GM04503 (cell line): ENCODE results near the gene ADGRG3.

Experiments used
- DNase-seq: peaks from one replicate; pipeline ENCODE4 v3.0.0-alpha.2; 2012; ENCODE audit warnings: low read depth

Gene ADGRG3

DNA sequence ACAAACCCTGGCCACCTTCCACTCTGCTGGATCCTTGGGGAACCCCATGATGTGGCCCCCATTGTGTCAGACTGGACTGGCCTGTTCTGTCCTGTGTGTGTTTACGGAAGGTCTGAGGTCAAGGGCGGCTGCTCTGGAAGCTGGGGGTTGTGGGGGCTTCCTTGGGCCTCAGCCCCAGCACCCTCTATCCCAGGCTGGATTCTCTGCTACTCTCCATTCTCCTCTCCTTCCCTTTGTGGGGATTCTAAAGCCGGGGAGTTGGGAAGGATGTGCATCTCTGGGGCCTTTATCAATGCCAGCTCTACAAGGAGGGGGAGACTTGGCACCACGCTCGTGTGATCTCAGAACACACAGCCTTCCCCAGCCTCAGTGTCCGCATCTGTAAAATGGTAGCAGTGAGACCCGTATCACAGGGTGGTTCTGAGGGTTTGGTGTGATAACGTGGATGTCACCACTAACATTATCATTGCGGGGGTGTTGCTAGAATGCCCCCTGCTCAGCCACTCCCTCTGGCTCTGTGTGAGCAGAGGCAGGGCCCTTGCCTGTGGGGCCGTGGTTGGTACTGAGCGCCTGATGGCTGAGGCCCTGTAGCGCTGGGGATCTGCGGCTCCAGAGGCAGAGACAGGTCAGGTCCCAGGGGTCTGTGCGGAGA is 21.6 kb upstream of the ADGRG3 start:
- DNase-seq, result no peak

DNA sequence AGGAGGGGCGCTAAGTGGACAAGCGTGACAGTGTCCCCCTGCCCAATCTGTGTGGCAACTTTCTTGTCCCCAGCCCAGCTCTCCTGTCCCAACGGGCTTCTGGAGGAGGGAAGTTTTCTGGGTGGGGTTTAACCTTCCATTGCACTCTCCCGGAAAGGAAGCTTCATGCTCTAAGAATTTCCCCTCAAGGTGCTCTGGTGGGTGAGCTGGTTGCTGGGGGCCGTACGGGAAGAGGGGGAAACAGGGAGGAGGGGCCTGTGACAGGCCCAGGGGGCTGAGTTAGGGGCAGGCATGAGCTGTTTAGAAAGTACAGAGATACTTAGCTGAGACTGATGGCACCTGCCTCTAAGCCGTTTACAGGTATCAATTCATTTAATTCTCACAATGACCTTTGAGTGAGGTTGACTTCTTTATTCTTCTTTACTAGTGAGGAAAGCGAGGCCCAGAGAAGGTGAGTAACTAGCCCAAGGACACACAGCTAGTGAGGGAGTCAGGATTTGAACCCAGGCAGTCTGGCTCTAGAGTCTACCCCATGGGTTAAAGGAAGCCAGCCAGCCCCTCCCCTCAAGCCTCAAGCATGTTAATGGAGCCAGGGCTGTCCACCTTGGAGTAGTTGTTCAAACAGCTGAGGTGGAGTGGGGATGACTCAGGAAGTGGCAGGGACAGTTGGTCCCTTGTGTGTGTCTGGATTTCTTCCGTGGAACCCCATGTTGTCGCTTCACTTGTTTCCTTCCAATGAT is 20.8 kb upstream of the ADGRG3 start:
- DNase-seq, result no peak

DNA sequence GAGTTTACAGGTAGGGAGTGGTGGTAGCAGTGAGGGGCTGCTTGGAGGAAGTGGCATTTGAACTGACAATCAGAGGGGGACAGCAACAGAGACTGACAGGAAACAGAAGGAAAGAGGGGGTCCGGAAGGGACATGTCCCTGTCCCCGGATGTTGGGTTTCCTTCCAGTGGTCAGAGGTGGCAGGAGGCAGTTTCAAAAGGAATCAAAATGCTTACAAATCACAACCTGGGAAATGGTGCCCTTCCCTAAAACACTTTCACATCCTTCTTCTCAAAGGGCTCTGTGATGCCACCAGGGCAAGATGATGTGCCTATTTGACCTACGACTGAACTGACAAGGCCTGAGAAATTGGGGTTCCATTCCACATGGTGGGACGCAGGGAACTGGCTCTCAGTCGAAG is 20.0 kb upstream of the ADGRG3 start:
- no peak for DNase-seq

DNA sequence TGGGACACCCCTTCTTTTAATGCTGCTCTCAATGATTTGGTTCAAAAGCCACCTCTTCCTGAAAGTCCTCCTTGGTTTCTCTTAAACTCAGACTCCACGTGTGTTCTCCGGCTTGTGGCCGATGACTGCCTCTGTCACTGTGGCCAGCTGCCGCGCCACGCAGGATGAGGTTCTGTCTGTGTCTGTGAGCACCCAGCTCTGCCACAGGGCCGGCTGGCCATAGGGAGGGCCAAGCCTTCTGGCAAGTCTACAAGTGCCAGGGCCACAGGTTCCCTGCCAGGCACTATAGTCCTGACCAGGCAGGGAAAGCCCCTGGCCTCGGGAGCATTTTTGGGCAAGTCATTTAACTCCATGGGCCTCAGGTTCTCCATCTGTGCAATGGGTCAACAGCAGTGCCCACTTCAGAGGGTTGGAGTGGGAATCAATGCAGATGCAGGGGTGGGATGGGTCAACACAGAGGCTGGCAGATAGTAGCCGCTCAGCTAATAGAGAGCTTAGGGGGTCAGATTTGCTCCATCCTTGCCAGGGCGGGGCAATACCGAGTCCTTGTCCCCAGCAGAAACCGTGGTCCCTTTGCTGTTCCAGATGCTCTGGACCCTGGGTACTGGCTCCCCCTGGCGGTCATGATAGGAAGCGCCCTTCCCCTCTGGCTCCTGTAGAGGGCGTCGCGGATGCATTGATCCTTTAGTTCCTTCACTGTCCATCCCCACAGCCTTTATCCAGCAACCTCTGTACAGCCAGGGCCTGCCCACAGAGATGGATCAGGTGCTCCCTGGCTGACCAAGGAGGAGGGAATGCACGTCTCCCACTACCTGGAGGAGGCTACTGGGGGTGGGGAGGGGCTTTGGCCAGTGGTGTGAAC is 19.3 kb upstream of the ADGRG3 start:
- no peak for DNase-seq

DNA sequence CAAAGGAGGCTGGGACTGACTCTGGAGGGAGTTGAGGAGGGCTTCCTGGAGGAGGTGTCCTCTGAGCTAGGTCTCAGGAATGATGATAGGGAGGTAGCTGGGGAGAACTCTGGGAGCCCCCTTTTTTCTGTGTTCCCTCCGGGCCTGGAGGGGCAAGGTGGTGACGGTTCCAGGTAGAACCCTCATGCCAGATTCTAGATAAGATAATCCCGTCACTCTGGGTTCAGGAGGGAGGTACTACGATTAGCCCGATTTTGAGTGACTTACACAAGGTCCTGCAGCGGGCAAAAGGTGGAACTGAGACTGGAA is 18.7 kb upstream of the ADGRG3 start:
- no peak for DNase-seq

DNA sequence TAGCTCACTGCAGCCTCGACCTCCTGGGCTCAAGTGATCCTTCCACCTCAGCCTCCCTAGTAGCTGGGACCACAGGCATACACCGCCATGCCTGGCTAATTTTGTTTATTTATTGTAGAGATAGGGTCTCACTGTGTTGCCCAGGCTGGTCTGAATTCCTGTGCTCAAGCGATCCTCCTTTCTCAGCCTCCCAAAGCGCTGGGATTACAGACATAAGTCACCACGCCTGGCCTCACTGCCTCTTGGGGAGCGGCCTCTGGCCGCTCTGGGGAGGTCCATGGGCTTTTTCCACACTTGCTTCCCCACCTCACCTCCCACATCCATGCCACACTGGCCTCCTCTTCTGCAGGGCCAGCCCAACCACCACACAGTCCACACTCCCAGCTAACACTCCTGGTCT is 18.3 kb upstream of the ADGRG3 start:
- DNase-seq, result no peak

DNA sequence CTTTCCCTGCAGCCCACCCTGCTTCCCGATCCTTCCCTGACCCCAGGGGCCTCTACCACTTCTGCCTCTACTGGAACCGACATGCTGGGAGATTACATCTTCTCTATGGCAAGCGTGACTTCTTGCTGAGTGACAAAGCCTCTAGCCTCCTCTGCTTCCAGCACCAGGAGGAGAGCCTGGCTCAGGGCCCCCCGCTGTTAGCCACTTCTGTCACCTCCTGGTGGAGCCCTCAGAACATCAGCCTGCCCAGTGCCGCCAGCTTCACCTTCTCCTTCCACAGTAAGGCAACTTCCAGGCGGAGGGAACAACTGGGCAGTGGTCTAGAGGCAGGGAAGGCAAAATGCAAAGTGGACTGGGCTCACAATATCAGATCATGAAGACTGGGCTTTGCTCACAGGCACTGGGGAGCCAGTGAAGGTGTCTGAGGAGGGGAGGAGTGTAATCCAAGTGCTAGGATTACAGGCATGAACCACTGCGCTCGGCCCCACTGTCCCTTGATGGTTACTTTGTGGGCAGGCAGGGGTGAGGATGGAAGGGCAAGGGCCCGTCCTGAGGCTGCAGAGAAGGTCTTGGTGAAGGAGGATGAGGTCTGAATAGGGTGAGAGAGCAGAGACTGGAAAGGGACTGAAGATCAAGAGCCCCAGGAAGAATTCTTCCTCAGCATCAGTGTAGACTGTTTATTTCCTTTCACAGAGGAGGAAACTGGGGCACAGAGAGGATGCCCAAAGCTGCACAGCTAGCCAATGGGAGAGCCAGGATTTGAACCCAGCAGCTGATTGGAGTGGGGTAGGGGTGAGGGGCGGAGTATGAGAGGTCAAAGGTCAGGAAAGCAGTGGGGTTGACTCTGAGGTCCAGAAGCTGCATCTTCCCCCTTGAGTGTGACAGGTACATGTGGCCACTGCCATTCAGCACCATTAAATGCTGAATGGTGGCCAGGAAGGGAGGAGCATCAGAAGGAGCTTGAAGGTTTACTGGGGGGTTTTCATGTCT is 16.5 kb upstream of the ADGRG3 start:
- no peak for DNase-seq

DNA sequence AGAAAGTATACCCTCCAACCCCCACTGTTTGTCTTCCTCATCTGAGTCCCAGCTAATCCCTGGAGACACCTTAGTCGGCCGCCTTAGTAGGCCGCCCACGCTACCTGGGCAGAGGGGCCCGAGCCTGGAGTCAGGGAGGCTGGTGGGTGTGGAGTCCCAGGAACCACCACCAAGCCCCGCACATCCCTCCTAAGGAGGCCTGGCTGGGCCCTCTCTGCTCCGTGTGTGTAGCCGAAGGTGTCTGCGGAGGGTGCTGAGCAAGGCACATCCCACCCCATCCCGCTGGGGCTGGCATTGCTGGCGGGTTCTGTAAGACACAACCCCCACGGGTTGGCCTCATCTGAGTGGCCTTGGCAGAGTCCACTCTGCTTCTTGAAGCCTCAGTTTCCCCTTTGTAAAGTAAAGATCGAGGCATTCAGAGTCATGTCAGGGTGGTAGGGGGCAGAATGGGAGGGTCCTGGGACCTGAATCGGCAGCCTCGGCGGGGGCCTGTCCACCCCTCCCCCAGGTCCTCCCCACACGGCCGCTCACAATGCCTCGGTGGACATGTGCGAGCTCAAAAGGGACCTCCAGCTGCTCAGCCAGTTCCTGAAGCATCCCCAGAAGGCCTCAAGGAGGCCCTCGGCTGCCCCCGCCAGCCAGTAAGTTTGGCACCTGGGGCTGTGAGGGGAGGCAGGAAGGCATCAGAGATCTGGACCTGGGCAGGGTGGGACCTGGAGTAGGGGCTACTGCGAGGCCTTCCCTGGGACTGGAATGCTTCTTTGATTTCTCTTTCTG is 15.2 kb upstream of the ADGRG3 start:
- DNase-seq, result no peak

DNA sequence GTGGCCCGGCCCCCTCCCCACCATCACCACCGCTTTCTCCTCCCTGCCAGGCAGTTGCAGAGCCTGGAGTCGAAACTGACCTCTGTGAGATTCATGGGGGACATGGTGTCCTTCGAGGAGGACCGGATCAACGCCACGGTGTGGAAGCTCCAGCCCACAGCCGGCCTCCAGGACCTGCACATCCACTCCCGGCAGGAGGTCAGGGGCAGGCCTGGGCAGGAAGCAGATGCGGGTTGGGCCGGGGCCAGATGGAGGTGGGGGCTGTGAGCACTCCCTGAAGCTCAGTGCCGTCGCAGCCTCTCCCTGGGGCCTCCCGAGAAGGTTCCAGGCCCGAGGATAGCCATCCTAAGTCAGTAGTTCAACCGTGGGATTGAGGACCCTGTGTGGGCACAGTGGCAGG is 14.2 kb upstream of the ADGRG3 start:
- no peak for DNase-seq

DNA sequence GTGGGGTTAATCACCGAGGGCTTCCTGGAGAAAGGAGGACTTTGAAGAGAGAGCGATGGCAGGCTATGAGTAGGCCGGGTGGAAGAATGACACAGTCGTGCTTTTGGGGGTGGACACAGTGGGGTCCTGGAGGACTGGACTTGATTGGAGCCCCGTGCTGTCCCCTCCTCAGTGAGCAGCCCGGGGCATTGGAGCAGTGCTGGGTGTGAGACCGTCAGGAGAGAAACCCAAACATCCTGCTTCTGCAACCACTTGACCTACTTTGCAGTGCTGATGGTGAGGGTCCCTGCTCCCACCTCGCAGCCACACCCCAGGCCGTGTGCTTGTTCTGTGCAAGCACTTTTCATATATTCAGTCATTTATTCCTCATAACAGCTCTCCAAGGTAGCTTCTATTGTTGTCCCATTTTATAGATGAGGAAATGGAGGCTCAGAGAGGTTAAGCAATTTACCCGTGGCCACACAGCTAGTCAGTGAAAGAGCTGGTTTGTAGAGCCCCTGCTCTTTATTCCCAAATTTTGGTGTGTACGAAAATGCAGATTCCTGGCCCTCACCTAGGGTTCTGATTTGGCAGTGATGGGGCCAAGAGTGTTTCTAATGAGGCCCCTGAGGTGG is 11.7 kb upstream of the ADGRG3 start:
- no peak for DNase-seq

DNA sequence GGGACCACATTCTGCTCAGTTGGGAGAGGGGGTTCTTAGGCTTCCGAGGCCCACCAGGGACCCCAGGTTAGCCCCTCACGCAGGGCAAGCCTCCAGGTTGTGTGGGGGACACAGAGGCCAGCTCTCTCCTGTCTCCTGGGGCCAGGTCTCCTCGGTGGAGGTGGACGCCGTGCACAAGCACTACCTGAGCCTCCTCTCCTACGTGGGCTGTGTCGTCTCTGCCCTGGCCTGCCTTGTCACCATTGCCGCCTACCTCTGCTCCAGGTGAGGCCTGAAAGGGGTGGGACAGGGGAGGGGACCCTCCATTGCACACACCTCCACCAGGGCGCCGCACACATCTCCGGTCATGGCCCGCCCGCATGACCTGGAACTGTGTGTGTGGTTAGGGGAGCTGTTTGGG is 10.9 kb upstream of the ADGRG3 start:
- DNase-seq, result no peak

DNA sequence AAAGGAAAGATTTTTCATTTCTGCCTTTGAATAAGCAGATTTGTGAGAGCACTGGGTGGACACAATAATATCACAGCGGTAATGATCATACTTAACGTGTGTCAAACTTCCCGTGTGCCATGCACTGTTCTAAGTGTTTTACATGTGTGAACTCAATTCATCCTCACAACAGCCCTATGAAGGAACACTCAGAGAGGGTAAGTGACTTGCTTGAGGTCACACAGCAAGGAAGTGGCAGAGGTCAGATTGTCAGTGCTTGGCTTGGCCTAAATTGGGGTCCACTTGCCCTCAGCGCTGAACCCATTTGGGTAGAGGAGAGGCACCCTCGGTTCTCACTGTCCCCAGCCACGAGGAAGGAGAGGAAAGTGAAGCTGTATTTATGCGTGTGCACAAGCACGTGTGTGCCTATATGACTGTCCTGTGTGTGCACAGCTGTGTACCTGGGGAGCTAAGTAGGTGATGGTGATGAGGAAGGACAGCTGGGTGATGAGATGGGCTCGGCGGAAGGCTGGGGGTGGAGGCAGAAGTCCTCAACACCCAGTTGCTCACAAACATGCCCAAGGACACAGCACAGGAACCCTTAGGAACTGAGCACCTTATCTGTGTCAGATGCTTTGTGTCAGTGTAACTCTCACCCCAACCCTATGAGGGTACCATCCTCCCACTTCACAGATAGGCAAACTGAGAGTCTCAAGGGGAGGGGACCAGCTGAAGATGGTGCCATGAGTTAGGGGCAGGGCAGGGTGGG is 9.8 kb upstream of the ADGRG3 start:
- no peak for DNase-seq

DNA sequence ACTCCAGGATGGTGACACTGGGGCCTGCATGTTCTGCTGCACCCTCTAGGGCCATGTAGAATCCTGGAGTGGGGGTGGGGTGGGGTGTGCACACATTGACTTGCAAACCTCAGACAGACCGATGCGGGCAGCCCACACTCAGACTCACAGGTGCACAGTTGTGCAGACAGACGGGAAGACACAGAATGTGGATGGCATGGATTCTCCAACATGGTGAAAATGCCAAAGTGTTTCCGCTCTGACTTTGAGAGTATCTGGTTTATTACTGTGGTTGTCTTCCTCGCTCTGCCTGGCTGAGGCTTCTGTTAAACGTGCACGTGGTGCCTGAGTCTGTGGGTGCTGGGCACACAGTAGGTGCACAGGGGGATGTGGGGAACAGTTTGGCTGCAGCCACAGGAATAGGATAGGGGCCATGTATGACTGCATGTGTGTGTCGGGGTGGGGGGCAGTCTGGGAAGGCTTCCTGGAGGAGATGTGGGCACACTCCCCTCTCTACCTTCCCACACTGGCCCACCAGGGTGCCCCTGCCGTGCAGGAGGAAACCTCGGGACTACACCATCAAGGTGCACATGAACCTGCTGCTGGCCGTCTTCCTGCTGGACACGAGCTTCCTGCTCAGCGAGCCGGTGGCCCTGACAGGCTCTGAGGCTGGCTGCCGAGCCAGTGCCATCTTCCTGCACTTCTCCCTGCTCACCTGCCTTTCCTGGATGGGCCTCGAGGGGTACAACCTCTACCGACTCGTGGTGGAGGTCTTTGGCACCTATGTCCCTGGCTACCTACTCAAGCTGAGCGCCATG is 9.0 kb upstream of the ADGRG3 start:
- DNase-seq, result no peak

DNA sequence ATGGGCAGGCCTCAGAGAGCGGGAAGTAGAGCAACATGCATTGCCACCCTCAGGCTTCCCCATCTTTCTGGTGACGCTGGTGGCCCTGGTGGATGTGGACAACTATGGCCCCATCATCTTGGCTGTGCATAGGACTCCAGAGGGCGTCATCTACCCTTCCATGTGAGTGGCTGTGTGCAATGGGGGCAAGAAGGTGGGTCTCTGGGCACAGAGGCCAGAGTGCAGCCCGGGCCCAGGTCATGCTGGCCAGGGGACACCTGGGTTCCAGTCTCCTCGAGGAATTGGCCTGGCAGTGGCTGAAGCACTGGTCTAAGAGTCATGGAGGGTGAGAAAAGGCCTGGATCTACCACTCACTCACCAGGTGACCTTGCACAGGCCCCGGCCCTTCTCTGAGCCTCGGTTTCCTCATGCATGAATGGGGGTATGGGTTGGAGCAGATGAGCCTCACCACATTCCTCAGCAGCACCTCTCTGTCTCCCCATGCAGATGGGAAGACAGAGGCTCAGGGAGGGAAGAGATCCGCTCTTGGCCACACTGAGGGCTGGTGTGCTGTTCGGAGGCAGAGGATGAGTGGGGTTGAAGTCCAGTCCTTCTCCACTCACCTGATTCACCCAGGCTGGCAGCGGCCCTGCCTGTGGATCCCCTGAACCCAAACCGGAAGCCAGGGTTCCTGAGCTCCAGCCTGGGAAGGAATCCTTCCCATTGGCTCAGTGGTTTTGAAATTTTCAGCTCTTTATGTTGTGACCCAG is 7.2 kb upstream of the ADGRG3 start:
- DNase-seq, result no peak

DNA sequence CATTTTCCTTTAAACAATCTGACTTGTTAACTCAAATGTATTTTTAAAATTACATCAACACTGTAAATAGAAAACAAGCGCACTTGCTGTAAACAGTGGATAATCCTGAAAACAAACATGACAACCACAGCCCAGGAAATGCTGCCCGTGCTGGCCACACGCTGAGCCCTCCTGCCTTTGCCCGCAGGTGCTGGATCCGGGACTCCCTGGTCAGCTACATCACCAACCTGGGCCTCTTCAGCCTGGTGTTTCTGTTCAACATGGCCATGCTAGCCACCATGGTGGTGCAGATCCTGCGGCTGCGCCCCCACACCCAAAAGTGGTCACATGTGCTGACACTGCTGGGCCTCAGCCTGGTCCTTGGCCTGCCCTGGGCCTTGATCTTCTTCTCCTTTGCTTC is 6.6 kb upstream of the ADGRG3 start:
- DNase-seq, result no peak

DNA sequence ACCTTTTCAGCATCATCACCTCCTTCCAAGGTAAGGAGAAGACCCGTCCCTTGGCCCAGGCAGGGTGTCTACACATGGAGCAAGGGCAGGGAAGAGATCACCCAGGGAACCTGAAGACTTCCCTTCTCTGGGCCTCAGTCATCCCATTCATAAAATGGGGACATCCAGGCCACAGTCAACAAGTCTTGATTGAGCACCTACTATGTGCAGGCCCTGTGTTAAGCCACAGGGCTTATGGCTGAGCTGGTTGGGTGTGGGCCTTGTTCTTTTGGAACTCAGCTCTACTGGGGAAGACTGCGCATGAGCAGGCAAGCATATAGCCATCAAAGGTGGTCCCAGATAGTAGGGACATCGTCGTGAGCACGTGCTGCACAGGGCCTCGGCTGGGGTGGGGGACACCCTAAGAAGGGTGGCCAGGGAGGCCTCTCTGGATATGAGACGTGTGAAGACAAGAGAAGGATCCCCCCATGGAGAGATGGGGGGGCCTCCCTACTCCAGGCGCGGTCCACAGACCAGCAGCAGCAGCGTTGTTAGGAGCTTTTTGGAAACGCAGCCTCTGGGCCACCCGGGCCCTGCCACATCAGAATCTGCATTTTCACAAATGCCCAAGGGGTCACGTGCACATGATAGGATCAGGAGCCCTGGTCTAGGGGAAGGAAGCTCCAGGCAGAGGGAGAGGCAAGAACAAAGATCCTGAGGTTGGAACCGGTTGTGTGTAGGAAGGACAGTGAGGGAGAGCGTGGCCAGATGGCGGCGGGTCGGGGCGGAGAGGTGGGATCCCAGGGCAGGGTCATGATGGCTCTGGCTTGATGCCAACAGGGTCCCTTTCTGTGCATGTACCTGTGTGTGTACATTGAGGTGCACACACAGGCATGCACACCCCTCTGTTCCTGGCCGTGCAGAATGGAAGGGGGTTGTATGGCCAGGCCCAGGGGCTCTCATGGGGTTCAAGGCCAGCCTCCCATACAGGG is 5.9 kb upstream of the ADGRG3 start:
- no peak for DNase-seq

DNA sequence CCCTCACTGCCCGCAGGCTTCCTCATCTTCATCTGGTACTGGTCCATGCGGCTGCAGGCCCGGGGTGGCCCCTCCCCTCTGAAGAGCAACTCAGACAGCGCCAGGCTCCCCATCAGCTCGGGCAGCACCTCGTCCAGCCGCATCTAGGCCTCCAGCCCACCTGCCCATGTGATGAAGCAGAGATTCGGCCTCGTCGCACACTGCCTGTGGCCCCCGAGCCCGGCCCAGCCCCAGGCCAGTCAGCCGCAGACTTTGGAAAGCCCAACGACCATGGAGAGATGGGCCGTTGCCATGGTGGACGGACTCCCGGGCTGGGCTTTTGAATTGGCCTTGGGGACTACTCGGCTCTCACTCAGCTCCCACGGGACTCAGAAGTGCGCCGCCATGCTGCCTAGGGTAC is 4.7 kb upstream of the ADGRG3 start:
- DNase-seq, result no peak
